ENCODE results near the gene TUBA4B. TPM values are rescaled to one million over a fixed set of nuclear protein-coding genes. Genes with fewer than 3 reads are reported as not detected.

The TUBA4B gene
- total and polyA plus RNA-seq, 4 donors: 0.38 to 1.5 (median 0.39) TPM; not detected in 1

GRCh38 chr2:219272356-219272755, 19.3 kb downstream of the TUBA4B start:
- H3K9me3 ChIP-seq (ENCODE audit: control insufficient read depth, insufficient read depth, low read length): no peaks in the 10 kb centered on the region
- H3K4me1 ChIP-seq (ENCODE audit: control insufficient read depth, insufficient read depth, low read length): no peaks in the 10 kb centered on the region
- H3K4me3 ChIP-seq (ENCODE audit: low read depth, low read length): no peak overlapping the region
- no peaks in the 10 kb centered on the region for H3K36me3 ChIP-seq (ENCODE audit: control insufficient read depth, insufficient read depth, low read length)
- 61% methylated on average over 4 of the region's 4 CpGs for WGBS (ENCODE audit: insufficient coverage)
- DNase-seq (ENCODE audit: low read depth in 4 of 6, low spot score in 6 of 6): no peak
- no peak overlapping the region for H3K27ac ChIP-seq (ENCODE audit: low read depth, low read length)
- H3K27me3 ChIP-seq (ENCODE audit: control insufficient read depth, insufficient read depth, low read length): peaks cover 18% of the 10 kb centered on the region

DNA sequence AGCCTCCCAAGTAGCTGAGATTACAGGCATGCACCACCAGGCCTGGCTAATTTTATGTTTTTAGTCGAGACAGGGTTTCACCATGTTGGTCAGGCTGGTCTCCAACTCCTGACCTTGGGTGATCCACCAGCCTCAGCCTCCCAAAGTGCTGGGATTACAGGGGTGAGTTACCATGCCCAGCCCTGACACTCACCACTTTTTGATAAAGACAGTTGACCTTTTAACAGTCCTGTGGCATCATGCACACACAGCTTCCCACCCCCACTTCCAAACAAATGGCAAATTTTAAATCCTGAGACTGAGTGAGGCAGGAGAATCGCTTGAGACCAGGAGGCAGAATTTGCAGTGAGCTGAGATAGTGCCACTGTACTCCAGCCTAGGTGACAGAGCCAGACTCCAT, 20.0 kb downstream of the TUBA4B start:
- DNase-seq (ENCODE audit: low read depth in 4 of 6, low spot score in 6 of 6): no peak
- 67% methylated on average over 1 of the region's 2 CpGs for WGBS (ENCODE audit: insufficient coverage)

GRCh38 chr2:219273937-219274336, 20.9 kb downstream of the TUBA4B start:
- no peak overlapping the region for H3K27ac ChIP-seq (ENCODE audit: low read depth, low read length)
- WGBS (ENCODE audit: insufficient coverage): 60% methylated on average over 1 of the region's 3 CpGs

More for the DNA sequence above, 20.0 kb downstream of the TUBA4B start:
- Histone ChIP-seq H3K9me3 (ENCODE audit: control insufficient read depth, insufficient read depth, low read length) (no peaks in the 10 kb centered on the region), H3K27me3 (ENCODE audit: control insufficient read depth, insufficient read depth, low read length) (peaks cover 18% of the 10 kb centered on the region), H3K36me3 (ENCODE audit: control insufficient read depth, insufficient read depth, low read length) (no peaks in the 10 kb centered on the region), H3K4me3 (ENCODE audit: low read depth, low read length) (no peak overlapping the region), H3K27ac (ENCODE audit: low read depth, low read length) (no peak overlapping the region), H3K4me1 (ENCODE audit: control insufficient read depth, insufficient read depth, low read length) (peaks cover 6% of the 10 kb centered on the region)

DNA sequence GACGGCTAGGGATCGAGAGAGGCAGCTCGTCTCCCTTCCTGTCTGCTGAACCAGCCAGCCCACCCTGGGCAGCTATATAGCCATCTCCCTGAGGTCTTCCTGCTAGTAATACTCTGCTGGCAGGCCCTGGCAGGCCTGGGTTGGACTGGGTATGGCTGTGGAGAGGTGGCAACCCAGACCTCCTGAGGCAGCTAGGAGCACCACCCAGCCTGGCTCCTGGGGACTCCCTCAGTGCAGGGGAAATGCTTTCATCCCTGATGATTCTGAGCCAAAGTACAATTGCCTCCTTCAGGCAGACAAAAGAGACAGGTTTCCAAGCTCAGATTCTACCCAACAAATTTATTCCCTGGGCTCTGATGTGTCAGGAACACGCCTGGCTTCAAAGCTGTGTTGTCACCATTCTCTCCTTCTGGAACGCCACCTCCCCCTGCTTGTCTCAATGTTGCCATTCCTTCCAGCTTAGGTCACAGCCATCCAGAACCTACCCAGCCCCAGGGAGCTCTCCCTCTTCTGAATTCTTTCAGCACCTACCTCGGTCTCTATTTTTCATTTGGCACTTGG, 21.4 kb downstream of the TUBA4B start:
- 34% methylated on average over 2 of the region's 6 CpGs for WGBS (ENCODE audit: insufficient coverage)
- H3K36me3 ChIP-seq (ENCODE audit: control insufficient read depth, insufficient read depth, low read length): no peaks in the 10 kb centered on the region
- peaks cover 18% of the 10 kb centered on the region for H3K4me1 ChIP-seq (ENCODE audit: control insufficient read depth, insufficient read depth, low read length)
- no peak overlapping the region for H3K4me3 ChIP-seq (ENCODE audit: low read depth, low read length)
- DNase-seq (ENCODE audit: low read depth in 4 of 6, low spot score in 6 of 6): no peak
- H3K27me3 ChIP-seq (ENCODE audit: control insufficient read depth, insufficient read depth, low read length): peaks cover 18% of the 10 kb centered on the region
- H3K9me3 ChIP-seq (ENCODE audit: control insufficient read depth, insufficient read depth, low read length): no peaks in the 10 kb centered on the region
- no peak overlapping the region for H3K27ac ChIP-seq (ENCODE audit: low read depth, low read length)

More at GRCh38 chr2:219273937-219274336, 20.9 kb downstream of the TUBA4B start:
- H3K36me3 ChIP-seq (ENCODE audit: control insufficient read depth, insufficient read depth, low read length): no peaks in the 10 kb centered on the region
- peaks cover 18% of the 10 kb centered on the region for H3K27me3 ChIP-seq (ENCODE audit: control insufficient read depth, insufficient read depth, low read length)
- no peaks in the 10 kb centered on the region for H3K9me3 ChIP-seq (ENCODE audit: control insufficient read depth, insufficient read depth, low read length)
- H3K4me1 ChIP-seq (ENCODE audit: control insufficient read depth, insufficient read depth, low read length): peaks cover 16% of the 10 kb centered on the region
- DNase-seq (ENCODE audit: low read depth in 4 of 6, low spot score in 6 of 6): no peak
- H3K4me3 ChIP-seq (ENCODE audit: low read depth, low read length): no peak overlapping the region

DNA sequence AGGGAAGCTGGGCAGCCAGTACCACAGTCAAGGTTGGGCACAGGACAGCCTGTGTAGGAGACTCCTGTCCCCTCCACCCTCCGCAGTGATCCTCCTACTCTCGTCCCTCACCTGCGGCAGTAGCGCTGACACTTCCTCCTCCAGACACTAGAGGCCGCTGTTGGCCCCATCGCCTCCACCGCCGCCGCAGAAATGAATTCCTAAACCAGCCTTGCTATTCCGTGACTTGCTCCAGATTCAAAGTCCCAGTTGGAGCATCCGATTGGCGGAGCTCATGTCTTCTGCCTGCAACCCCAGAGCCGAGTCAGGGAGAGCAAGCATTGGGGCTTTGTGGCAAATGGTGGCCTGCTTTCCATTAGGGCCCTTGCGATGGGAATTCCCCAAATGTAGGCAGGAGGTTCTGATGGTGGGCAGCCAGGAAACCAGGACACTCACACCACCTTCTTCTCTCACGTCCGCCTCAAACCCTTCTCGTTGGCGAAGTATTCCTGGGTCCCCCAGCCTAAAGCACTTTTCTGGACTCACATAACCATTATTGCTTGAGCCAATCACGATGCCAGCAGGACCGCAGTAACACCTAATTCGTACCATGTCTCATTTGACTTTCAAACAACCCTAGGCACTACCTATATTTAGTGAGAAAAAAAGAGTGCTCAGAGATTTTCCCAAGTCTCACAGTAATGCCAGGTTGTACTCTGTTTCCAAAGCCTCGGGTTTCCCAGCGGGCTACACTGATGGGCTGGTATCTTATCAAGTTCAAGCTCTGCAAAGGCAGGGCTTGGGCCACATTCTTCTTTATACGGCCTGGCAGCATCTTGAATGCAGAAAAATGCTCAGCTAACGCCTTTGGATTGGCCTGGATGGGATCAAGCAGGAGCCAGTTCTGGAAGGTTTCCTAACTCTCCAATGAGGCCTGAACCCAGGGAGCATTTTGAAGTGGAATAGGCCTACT, 24.9 kb downstream of the TUBA4B start:
- H3K4me3 ChIP-seq (ENCODE audit: low read depth, low read length): no peak overlapping the region
- peak overlapping the region; percentile 96 for H3K27ac ChIP-seq (ENCODE audit: low read depth, low read length)
- peaks cover 24% of the 10 kb centered on the region for H3K36me3 ChIP-seq (ENCODE audit: control insufficient read depth, insufficient read depth, low read length)
- WGBS (ENCODE audit: insufficient coverage): 21% methylated on average over 22 of the region's 25 CpGs
- H3K4me1 ChIP-seq (ENCODE audit: control insufficient read depth, insufficient read depth, low read length): peaks cover 47% of the 10 kb centered on the region
- H3K9me3 ChIP-seq (ENCODE audit: control insufficient read depth, insufficient read depth, low read length): no peaks in the 10 kb centered on the region
- DNase-seq (ENCODE audit: low read depth in 4 of 6, low spot score in 6 of 6): peak in 3 of 6 donors; percentile 72 to 95 (median 92)
- peaks cover 8% of the 10 kb centered on the region for H3K27me3 ChIP-seq (ENCODE audit: control insufficient read depth, insufficient read depth, low read length)

DNA sequence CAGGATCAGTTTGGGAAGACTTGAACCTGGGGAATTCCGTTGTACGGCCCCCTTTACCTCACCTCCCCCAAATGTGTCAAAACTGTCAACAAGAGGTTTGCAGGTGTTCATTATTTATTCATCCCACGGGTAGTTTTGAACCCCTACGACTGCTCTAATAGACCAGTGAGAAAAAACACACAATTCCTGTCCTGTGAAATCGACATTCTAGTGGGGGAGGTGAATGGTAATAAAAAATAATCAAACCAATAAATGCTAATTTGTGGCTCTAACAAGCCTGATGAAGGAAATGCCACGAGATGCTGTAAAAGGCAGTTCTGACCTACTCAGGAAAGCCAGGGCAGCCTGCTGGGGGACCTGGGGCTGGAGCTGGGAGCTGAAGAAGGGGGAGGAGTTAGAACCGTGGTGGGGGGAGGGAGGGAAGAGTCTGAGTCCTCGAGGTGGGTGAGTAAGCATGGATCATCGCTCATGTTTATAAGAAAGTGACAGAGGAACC, 25.7 kb downstream of the TUBA4B start:
- WGBS (ENCODE audit: insufficient coverage): 15% methylated on average over 6 of the region's 9 CpGs
- peaks cover 50% of the 10 kb centered on the region for H3K4me1 ChIP-seq (ENCODE audit: control insufficient read depth, insufficient read depth, low read length)
- peak overlapping the region; percentile 84 for H3K4me3 ChIP-seq (ENCODE audit: low read depth, low read length)
- DNase-seq (ENCODE audit: low read depth in 4 of 6, low spot score in 6 of 6): peak in 1 of 6 donors; percentile 22
- H3K36me3 ChIP-seq (ENCODE audit: control insufficient read depth, insufficient read depth, low read length): peaks cover 32% of the 10 kb centered on the region
- H3K9me3 ChIP-seq (ENCODE audit: control insufficient read depth, insufficient read depth, low read length): no peaks in the 10 kb centered on the region
- H3K27ac ChIP-seq (ENCODE audit: low read depth, low read length): peak overlapping the region; percentile 96
- H3K27me3 ChIP-seq (ENCODE audit: control insufficient read depth, insufficient read depth, low read length): peaks cover 8% of the 10 kb centered on the region

GRCh38 chr2:219279151-219279915, 26.3 kb downstream of the TUBA4B start, which contains the start of gene DNAJB2:
DNAJB2 (plus strand) TSS chr2:219279366; CDS start chr2:219279834, 468 bp downstream.
- H3K4me1 ChIP-seq (ENCODE audit: control insufficient read depth, insufficient read depth, low read length): peaks cover 50% of the 10 kb centered on the region
- peaks cover 38% of the 10 kb centered on the region for H3K36me3 ChIP-seq (ENCODE audit: control insufficient read depth, insufficient read depth, low read length)
- H3K9me3 ChIP-seq (ENCODE audit: control insufficient read depth, insufficient read depth, low read length): no peaks in the 10 kb centered on the region
- peak within 1 kb of the TSS; percentile 96 for H3K27ac ChIP-seq (ENCODE audit: low read depth, low read length)
- peak in 5 of 6 donors; percentile 90 to 99 (median 93) for DNase-seq (ENCODE audit: low read depth in 4 of 6, low spot score in 6 of 6)
- under 1% methylated on average over 59 of the region's 65 CpGs for WGBS (ENCODE audit: insufficient coverage)
- peak within 1 kb of the TSS; percentile 84 for H3K4me3 ChIP-seq (ENCODE audit: low read depth, low read length)
- peaks cover 4% of the 10 kb centered on the region for H3K27me3 ChIP-seq (ENCODE audit: control insufficient read depth, insufficient read depth, low read length)

- H3K27ac ChIP-seq (ENCODE audit: low read depth, low read length): peak overlapping the region; percentile 90
- peaks cover 56% of the 10 kb centered on the region for H3K4me1 ChIP-seq (ENCODE audit: control insufficient read depth, insufficient read depth, low read length)
- DNase-seq (ENCODE audit: low read depth in 4 of 6, low spot score in 6 of 6): no peak
Observed at GRCh38 chr2:219279916-219280516, 27.0 kb downstream of the TUBA4B start.

GRCh38 chr2:219280651-219281050, 27.6 kb downstream of the TUBA4B start:
- Histone ChIP-seq H3K36me3 (ENCODE audit: control insufficient read depth, insufficient read depth, low read length) (peaks cover 51% of the 10 kb centered on the region), H3K9me3 (ENCODE audit: control insufficient read depth, insufficient read depth, low read length) (no peaks in the 10 kb centered on the region), H3K27ac (ENCODE audit: low read depth, low read length) (peak overlapping the region; percentile 90), H3K4me3 (ENCODE audit: low read depth, low read length) (no peak overlapping the region), H3K4me1 (ENCODE audit: control insufficient read depth, insufficient read depth, low read length) (peaks cover 63% of the 10 kb centered on the region), H3K27me3 (ENCODE audit: control insufficient read depth, insufficient read depth, low read length) (no peaks in the 10 kb centered on the region)
- 93% methylated on average over 2 of the region's 4 CpGs for WGBS (ENCODE audit: insufficient coverage)
- DNase-seq (ENCODE audit: low read depth in 4 of 6, low spot score in 6 of 6): no peak

More at GRCh38 chr2:219279916-219280516, 27.0 kb downstream of the TUBA4B start:
- Histone ChIP-seq H3K9me3 (ENCODE audit: control insufficient read depth, insufficient read depth, low read length) (no peaks in the 10 kb centered on the region), H3K36me3 (ENCODE audit: control insufficient read depth, insufficient read depth, low read length) (peaks cover 45% of the 10 kb centered on the region), H3K27me3 (ENCODE audit: control insufficient read depth, insufficient read depth, low read length) (no peaks in the 10 kb centered on the region), H3K4me3 (ENCODE audit: low read depth, low read length) (peak overlapping the region; percentile 84)
- 68% methylated on average over 6 of the region's 12 CpGs for WGBS (ENCODE audit: insufficient coverage)
